Coronary artery (tissue), 2 donors: ENCODE data around the gene RAI1.

Experiments used
- DNase-seq: peaks from one replicate; pipeline ENCODE4 v3.0.0-alpha.2; 2017; ENCODE audit warnings: low spot score
- H3K27ac ChIP-seq, 2 donors: fragments of 200-600 bp; sonication (generic); one replicate each; pipeline ENCODE4 v1.5.1; 2016 to 2019
- H3K4me3 ChIP-seq: fragments of 200-600 bp; sonication (generic); 2 replicates; pipeline ENCODE4 v1.5.1; 2016; ENCODE audit warnings: mild to moderate bottlenecking, moderate library complexity
- TF ChIP-seq, protein P1 (sequence below): fragments of 200-600 bp; sonication (generic); IDR thresholded peaks from one replicate; pipeline ENCODE4 v1.5.1; 2019; ENCODE audit warnings: antibody characterized with exemption

Gene RAI1

DNA sequence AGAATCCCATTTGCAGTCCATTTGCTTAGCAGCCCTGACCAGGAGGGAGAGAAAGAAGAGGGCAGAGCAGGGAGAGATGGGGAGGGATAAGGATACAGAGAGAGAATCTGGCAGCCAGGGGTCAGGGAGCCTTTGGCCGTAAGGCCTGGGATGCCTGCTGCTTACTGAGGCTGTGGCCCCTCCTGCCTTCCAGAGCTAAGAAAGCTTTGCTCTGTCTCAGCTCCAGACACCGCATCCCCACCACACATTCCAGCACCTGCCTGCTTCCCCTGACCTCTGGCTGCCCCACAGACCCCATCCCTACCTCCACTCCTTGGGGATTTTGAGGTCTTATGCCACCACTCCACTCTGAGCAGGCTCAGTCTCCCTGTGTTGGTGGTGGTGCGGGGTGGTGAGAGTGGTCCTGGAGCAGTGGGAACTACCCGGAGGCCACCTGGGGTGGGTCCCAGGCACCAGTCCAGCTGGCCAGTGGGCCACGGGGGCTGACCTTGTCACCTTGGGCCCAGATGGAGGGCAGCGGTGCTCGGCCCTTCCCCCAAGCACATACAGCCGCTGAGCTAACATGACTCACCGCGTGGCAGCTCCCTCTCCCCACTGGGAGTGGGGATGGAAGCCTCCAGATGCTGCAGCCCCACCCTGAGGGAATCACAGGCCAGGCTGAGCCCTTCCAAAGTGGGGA, 58.3 kb downstream of the RAI1 start:
- Histone ChIP-seq H3K27ac (peak overlapping the region in 1 of 2 donors; percentile 40), H3K4me3 (no peak overlapping the region)
- no peak for DNase-seq
- TF ChIP-seq, protein P1, sequence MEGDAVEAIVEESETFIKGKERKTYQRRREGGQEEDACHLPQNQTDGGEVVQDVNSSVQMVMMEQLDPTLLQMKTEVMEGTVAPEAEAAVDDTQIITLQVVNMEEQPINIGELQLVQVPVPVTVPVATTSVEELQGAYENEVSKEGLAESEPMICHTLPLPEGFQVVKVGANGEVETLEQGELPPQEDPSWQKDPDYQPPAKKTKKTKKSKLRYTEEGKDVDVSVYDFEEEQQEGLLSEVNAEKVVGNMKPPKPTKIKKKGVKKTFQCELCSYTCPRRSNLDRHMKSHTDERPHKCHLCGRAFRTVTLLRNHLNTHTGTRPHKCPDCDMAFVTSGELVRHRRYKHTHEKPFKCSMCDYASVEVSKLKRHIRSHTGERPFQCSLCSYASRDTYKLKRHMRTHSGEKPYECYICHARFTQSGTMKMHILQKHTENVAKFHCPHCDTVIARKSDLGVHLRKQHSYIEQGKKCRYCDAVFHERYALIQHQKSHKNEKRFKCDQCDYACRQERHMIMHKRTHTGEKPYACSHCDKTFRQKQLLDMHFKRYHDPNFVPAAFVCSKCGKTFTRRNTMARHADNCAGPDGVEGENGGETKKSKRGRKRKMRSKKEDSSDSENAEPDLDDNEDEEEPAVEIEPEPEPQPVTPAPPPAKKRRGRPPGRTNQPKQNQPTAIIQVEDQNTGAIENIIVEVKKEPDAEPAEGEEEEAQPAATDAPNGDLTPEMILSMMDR, result no peak

DNA sequence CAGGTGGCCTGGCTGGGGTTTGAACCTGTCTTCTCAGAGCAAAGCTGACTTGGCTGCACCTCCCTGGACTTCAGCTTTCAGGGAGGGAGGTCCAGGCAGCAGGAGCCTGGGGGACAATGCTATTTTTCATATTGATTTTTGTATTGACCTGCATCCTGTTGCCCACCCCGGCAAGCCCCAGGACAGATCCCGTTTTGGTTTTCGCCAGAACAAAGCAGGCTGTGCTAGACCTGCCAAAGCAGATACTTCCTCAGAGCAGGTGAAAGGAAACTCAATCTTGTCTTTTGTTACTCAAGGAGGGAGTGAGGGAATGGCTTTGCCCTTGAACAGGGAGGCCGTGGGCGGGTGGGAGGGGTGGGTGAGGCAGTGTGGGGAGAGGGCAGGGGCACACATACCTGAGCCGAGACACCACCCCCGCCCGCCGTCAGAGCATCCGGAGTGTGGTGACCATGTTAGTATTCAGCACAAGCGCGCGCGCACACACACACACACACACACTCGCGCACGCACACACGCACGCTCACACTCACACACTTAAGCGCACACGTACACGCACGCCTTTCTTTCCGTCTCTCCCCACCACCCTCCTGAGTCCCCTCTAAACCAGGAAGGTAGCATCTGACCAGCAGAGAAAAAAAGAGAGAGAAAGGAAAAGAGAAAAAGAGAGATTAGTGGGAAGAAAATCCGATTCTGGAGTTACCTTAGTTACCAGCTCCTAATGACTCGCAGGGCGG, 59.5 kb downstream of the RAI1 start:
- Histone ChIP-seq H3K27ac (no peak overlapping the region), H3K4me3 (no peak overlapping the region)
- DNase-seq, result no peak
- TF ChIP-seq, protein P1, result no peak

DNA sequence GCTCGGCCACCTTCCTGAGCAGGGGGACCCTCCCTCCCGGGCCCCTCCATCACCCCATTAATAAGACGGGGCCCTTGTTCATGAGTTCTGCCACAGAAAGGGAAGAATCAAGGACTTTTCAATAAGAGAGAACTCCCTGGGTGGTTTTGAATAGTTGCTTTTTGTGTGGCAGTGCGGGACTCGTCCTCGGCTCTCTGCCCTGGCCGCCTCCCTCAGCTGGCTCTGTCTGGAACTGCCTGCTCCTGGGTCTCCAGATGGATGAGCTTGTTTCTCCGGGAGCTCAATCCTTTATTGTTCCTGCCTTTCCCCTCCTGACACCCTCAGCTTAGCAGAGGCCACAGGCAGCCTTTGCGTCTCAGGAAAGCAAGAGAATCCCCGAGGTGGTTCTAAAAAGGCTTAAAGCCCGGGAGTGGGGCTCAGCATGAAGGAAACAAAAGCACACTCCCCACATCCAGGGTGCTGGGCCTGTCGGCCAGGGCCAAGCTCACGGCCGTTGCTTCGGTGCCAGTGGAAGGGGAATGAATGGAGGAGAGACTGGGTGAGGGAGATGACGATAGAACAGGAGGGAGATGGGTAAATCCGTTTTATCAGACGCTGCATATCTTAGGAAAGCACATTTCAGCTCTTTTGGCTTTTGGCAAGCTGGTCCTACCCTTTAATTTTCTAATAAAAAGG, 60.2 kb downstream of the RAI1 start:
- Histone ChIP-seq H3K4me3 (no peak overlapping the region), H3K27ac (no peak overlapping the region)
- TF ChIP-seq, protein P1, result no peak
- no peak for DNase-seq

DNA sequence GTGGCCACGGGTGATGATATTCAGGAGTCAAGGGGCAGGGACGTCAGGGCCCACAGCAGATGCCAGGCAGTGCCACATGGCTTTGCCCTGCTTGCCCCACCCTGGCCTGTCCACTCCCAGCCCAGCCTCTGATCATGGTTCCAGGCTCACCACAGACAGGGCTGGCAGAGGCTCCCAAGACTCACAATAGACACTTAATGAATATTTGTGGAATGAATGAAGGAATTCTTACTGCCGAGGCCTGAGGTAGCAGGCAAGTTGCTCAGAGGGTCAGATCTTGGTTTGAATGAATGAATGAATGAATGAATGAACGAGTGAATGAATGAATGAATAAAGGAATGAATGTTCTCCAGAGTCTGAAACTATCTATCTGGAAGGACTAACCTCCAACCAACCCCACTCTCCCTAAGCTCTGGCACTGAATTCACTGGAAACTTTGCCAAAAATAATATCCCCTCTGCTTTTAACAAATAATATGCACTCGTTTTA, 60.9 kb downstream of the RAI1 start:
- TF ChIP-seq, protein P1, result no peak
- DNase-seq, result no peak
- H3K27ac ChIP-seq, result no peak overlapping the region
- no peak overlapping the region for H3K4me3 ChIP-seq

DNA sequence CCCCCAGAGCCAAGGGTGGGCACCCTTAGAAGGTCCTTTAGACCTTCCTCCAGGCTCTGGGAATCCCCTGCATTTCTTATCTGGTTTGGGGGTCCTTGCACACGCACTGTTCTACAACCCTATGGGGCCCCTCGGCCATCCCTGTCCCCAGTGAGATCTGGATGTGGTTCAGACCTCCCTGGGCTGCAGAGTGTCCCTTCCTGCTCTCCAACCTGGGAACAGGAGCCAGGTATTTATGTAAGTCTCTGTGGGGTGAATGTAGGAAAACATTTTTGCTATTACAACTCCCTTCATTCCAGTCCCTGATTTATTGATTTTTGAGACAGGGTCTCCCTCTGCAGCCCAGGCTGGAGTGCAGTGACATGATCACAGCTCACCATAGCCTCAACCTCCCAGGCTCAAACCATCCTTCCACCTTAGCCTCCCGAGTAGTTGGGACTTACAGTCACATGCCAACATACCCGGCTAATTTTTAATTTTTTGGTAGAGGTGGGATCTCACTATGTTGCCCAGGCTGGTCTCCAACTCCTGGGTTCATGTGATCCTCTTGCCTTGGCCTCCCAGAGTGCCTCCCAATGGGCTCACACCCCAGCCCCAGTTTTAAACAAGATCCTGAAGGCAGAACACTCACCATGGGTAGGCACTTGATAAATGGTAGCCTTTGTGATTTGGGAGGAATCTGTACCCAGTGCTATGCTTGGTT, 61.6 kb downstream of the RAI1 start:
- no peak overlapping the region for H3K27ac ChIP-seq

DNA sequence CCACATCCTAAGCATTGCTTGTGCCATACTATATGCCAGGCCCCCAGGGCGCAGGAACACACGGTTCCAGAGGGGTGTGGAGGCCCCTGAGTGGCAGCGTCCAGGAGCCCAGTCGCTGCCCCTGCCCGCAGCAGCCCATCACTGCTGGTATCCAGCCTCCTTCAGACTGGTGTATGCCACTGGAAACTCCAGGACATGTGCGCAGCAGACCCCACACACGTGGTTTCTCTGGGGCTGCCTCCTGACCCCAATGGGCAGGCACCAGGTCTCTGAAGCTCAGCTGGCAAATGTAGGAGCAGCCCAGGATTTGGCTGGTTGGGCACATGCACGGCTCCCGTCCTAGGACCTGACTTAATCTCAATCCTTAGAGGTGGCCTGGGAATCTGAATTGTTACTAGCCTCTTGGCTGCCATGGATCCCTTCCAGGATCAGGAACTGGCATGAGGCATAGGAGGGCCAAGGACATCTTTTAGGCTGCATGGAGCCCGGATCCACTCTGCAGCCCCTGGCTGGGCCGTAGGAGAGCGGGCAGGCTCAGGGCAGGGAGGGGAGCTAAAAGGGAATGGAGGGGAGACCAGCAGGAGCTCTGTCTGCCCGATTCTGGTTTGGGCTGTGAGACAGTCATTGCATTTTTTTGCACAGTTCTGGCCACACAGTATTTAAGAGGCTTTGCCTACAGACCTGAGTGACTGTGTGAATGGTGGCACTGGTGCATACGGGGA, 62.3 kb downstream of the RAI1 start:
- H3K27ac ChIP-seq, result no peak overlapping the region
- TF ChIP-seq, protein P1, result no peak
- DNase-seq, result no peak
- no peak overlapping the region for H3K4me3 ChIP-seq

More for the DNA sequence above, 61.6 kb downstream of the RAI1 start:
- TF ChIP-seq, protein P1, result no peak
- no peak overlapping the region for H3K4me3 ChIP-seq
- DNase-seq, result no peak
